Measurements from ENCODE around the gene CACNA2D2.

The CACNA2D2 gene

DNA sequence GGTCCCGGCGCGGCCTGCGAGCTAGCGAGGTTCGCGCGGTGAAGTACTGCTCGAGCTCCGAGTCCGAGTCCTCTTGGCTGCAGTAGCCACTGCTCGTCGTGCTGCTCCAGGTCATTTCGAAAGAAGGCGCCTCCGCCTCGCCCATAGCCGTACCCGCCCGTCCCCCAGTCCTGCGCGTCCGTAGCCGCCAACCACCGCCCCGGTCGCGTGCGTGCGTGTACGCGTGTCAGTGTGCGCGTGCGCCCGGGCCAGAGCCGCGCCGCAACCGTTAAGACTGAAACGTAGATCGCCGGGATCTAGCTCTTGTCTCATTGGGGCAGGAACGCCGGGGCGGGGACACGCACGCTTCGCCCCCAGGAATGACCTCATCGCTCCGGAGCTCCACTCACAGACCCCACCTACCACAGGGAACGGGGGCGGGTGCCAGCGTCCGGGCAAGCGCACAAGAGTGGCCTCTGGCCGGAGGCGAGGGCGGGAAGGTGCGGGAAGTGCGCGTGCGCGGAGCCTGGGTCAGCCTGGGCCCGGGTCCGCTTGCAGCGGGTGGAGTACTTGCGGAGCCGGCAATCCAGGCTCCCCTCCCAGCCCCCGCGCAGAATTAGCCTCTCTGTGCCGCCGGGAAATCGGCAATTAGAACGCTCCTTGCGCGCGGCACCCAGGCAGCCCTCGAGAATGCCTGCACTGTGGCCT, 166.1 kb downstream of the CACNA2D2 start (continued):
- TF ChIP-seq HOXD13 (CRISPR knock-in tag; IDR thresholded peaks at IDR 0.05; ENCODE audit: borderline replicate concordance) = no peak
- TF ChIP-seq, protein P1, sequence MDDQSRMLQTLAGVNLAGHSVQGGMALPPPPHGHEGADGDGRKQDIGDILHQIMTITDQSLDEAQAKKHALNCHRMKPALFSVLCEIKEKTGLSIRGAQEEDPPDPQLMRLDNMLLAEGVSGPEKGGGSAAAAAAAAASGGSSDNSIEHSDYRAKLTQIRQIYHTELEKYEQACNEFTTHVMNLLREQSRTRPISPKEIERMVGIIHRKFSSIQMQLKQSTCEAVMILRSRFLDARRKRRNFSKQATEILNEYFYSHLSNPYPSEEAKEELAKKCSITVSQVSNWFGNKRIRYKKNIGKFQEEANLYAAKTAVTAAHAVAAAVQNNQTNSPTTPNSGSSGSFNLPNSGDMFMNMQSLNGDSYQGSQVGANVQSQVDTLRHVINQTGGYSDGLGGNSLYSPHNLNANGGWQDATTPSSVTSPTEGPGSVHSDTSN (CRISPR knock-in tag; IDR thresholded peaks at IDR 0.05) = no peak
- TF ChIP-seq ZNF76 (tag by site-specific recombination; IDR thresholded peaks at IDR 0.05; ENCODE audit: borderline replicate concordance, low read depth) = no peak; the same call in 1 of the 2 replicates
- TF ChIP-seq ZNF664 (tag by site-specific recombination; IDR thresholded peaks at IDR 0.05) = no peak
- TF ChIP-seq SALL2 (tag by site-specific recombination; IDR thresholded peaks at IDR 0.05; ENCODE audit: borderline replicate concordance) = no peak
- TF ChIP-seq, protein P2, sequence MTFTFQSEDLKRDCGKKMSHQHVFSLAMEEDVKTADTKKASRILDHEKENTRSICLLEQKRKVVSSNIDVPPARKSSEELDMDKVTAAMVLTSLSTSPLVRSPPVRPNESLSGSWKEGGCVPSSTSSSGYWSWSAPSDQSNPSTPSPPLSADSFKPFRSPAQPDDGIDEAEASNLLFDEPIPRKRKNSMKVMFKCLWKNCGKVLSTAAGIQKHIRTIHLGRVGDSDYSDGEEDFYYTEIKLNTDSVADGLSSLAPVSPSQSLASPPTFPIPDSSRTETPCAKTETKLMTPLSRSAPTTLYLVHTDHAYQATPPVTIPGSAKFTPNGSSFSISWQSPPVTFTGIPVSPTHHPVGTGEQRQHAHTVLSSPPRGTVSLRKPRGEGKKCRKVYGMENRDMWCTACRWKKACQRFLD (tag by site-specific recombination; IDR thresholded peaks at IDR 0.05) = no peak
- no peak for TF ChIP-seq ZNF19 (tag by site-specific recombination; IDR thresholded peaks at IDR 0.05; ENCODE audit: low read depth)
- TF ChIP-seq, protein P3, sequence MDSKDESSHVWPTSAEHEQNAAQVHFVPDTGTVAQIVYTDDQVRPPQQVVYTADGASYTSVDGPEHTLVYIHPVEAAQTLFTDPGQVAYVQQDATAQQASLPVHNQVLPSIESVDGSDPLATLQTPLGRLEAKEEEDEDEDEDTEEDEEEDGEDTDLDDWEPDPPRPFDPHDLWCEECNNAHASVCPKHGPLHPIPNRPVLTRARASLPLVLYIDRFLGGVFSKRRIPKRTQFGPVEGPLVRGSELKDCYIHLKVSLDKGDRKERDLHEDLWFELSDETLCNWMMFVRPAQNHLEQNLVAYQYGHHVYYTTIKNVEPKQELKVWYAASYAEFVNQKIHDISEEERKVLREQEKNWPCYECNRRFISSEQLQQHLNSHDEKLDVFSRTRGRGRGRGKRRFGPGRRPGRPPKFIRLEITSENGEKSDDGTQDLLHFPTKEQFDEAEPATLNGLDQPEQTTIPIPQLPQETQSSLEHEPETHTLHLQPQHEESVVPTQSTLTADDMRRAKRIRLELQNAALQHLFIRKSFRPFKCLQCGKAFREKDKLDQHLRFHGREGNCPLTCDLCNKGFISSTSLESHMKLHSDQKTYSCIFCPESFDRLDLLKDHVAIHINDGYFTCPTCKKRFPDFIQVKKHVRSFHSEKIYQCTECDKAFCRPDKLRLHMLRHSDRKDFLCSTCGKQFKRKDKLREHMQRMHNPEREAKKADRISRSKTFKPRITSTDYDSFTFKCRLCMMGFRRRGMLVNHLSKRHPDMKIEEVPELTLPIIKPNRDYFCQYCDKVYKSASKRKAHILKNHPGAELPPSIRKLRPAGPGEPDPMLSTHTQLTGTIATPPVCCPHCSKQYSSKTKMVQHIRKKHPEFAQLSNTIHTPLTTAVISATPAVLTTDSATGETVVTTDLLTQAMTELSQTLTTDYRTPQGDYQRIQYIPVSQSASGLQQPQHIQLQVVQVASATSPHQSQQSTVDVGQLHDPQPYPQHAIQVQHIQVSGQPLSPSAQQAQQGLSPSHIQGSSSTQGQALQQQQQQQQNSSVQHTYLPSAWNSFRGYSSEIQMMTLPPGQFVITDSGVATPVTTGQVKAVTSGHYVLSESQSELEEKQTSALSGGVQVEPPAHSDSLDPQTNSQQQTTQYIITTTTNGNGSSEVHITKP (tag by site-specific recombination; IDR thresholded peaks at IDR 0.05) = peak; percentile 19; the same call in 1 of the 2 replicates
- 0 out of 2 replicates have a peak, but pooled peaks have one; percentile 31 for TF ChIP-seq ZNF660 (tag by site-specific recombination; IDR thresholded peaks at IDR 0.05)
- no peak for TF ChIP-seq ZNF670 (tag by site-specific recombination; IDR thresholded peaks at IDR 0.05; ENCODE audit: low read depth)
- TF ChIP-seq SCRT2 (tag by site-specific recombination; IDR thresholded peaks at IDR 0.05) = no peak
- TF ChIP-seq, protein P4, sequence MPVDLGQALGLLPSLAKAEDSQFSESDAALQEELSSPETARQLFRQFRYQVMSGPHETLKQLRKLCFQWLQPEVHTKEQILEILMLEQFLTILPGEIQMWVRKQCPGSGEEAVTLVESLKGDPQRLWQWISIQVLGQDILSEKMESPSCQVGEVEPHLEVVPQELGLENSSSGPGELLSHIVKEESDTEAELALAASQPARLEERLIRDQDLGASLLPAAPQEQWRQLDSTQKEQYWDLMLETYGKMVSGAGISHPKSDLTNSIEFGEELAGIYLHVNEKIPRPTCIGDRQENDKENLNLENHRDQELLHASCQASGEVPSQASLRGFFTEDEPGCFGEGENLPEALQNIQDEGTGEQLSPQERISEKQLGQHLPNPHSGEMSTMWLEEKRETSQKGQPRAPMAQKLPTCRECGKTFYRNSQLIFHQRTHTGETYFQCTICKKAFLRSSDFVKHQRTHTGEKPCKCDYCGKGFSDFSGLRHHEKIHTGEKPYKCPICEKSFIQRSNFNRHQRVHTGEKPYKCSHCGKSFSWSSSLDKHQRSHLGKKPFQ (tag by site-specific recombination; IDR thresholded peaks at IDR 0.05) = peak; percentile 15; the same call in 1 of the 2 replicates
- peak; percentile 70 for TF ChIP-seq ZNF501 (tag by site-specific recombination; IDR thresholded peaks at IDR 0.05)
- peak; percentile 80 for TF ChIP-seq ZEB2 (tag by site-specific recombination; IDR thresholded peaks at IDR 0.05)
- TF ChIP-seq, protein P5, sequence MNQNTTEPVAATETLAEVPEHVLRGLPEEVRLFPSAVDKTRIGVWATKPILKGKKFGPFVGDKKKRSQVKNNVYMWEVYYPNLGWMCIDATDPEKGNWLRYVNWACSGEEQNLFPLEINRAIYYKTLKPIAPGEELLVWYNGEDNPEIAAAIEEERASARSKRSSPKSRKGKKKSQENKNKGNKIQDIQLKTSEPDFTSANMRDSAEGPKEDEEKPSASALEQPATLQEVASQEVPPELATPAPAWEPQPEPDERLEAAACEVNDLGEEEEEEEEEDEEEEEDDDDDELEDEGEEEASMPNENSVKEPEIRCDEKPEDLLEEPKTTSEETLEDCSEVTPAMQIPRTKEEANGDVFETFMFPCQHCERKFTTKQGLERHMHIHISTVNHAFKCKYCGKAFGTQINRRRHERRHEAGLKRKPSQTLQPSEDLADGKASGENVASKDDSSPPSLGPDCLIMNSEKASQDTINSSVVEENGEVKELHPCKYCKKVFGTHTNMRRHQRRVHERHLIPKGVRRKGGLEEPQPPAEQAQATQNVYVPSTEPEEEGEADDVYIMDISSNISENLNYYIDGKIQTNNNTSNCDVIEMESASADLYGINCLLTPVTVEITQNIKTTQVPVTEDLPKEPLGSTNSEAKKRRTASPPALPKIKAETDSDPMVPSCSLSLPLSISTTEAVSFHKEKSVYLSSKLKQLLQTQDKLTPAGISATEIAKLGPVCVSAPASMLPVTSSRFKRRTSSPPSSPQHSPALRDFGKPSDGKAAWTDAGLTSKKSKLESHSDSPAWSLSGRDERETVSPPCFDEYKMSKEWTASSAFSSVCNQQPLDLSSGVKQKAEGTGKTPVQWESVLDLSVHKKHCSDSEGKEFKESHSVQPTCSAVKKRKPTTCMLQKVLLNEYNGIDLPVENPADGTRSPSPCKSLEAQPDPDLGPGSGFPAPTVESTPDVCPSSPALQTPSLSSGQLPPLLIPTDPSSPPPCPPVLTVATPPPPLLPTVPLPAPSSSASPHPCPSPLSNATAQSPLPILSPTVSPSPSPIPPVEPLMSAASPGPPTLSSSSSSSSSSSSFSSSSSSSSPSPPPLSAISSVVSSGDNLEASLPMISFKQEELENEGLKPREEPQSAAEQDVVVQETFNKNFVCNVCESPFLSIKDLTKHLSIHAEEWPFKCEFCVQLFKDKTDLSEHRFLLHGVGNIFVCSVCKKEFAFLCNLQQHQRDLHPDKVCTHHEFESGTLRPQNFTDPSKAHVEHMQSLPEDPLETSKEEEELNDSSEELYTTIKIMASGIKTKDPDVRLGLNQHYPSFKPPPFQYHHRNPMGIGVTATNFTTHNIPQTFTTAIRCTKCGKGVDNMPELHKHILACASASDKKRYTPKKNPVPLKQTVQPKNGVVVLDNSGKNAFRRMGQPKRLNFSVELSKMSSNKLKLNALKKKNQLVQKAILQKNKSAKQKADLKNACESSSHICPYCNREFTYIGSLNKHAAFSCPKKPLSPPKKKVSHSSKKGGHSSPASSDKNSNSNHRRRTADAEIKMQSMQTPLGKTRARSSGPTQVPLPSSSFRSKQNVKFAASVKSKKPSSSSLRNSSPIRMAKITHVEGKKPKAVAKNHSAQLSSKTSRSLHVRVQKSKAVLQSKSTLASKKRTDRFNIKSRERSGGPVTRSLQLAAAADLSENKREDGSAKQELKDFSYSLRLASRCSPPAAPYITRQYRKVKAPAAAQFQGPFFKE (tag by site-specific recombination; IDR thresholded peaks at IDR 0.05; ENCODE audit: borderline replicate concordance) = no peak
- peak; percentile 46; the same call in 1 of the 2 replicates for TF ChIP-seq ZXDB (tag by site-specific recombination; IDR thresholded peaks at IDR 0.05)
- TF ChIP-seq, protein P6, sequence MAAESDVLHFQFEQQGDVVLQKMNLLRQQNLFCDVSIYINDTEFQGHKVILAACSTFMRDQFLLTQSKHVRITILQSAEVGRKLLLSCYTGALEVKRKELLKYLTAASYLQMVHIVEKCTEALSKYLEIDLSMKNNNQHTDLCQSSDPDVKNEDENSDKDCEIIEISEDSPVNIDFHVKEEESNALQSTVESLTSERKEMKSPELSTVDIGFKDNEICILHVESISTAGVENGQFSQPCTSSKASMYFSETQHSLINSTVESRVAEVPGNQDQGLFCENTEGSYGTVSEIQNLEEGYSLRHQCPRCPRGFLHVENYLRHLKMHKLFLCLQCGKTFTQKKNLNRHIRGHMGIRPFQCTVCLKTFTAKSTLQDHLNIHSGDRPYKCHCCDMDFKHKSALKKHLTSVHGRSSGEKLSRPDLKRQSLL (tag by site-specific recombination; IDR thresholded peaks at IDR 0.05) = no peak
- TF ChIP-seq ZNF830 (tag by site-specific recombination; IDR thresholded peaks at IDR 0.05; ENCODE audit: low read depth) = no peak
- TF ChIP-seq ZNF426 (tag by site-specific recombination; IDR thresholded peaks at IDR 0.05) = no peak
- 0 out of 2 replicates have a peak, but pooled peaks have one; percentile 43 for TF ChIP-seq ZSCAN30 (tag by site-specific recombination; IDR thresholded peaks at IDR 0.05)
- TF ChIP-seq, protein P7, sequence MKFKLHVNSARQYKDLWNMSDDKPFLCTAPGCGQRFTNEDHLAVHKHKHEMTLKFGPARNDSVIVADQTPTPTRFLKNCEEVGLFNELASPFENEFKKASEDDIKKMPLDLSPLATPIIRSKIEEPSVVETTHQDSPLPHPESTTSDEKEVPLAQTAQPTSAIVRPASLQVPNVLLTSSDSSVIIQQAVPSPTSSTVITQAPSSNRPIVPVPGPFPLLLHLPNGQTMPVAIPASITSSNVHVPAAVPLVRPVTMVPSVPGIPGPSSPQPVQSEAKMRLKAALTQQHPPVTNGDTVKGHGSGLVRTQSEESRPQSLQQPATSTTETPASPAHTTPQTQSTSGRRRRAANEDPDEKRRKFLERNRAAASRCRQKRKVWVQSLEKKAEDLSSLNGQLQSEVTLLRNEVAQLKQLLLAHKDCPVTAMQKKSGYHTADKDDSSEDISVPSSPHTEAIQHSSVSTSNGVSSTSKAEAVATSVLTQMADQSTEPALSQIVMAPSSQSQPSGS (tag by site-specific recombination; IDR thresholded peaks at IDR 0.05; ENCODE audit: low read depth) = peak; percentile 97

Measured in HEK293 (cell line).